Body of pancreas (tissue), 4 donors: Measurements from ENCODE around the gene SNX12. TPM values are rescaled to one million over a fixed set of nuclear protein-coding genes. Genes with fewer than 3 reads are reported as not detected.

Source experiments
- ATAC-seq: fragments of 150-250 bp; one replicate; pipeline ENCODE4 v1.9.1; 2016
- DNase-seq, 4 donors: peaks; one replicate each; pipeline ENCODE4 v3.0.0-alpha.2; 2019
- H3K27ac ChIP-seq, 4 donors: fragments of 200-600 bp; sonication (generic); 1 replicate in 3 of 4; 2 replicates in 1 of 4; pipeline versions ENCODE4 v1.5.1 to v1.6.1; 2016 to 2019; ENCODE audit warnings: mild to moderate bottlenecking in 1 of 4, mixed read lengths in 1 of 4, moderate library complexity in 1 of 4
- H3K27me3 ChIP-seq, 2 donors: fragments of 200-600 bp; sonication (generic); one replicate each; pipeline ENCODE4 v1.6.0; 2016; ENCODE audit warnings: mild to moderate bottlenecking in 1 of 2
- H3K36me3 ChIP-seq, 2 donors: fragments of 200-600 bp; sonication (generic); replicated peaks in 1 of 2; 2 replicates each; pipeline ENCODE4 v1.5.1; 2016; ENCODE audit warnings: low read depth in 2 of 2; ENCODE audit not compliant: insufficient read depth in 1 of 2
- H3K4me1 ChIP-seq: fragments of 200-600 bp; sonication (generic); one replicate; pipeline ENCODE4 v1.6.0; 2016
- H3K4me3 ChIP-seq, 2 donors: fragments of 200-600 bp; sonication (generic); 1 replicate in 1 of 2; 2 replicates in 1 of 2; pipeline ENCODE4 v1.5.1; 2016 to 2019
- H3K9me3 ChIP-seq, 3 donors: fragments of 200-600 bp; sonication (generic); 1 replicate in 2 of 3; 2 replicates in 1 of 3; pipeline ENCODE4 v1.5.1; 2016
- POLR2A ChIP-seq, 3 donors: fragments of 450-650 bp; IDR thresholded peaks; one replicate each; pipeline ENCODE4 v1.6.1; 2016; ENCODE audit warnings: antibody characterized with exemption in 3 of 3, mild to moderate bottlenecking in 2 of 3
- WGBS, 2 donors: methylation state at CpG; one replicate each; pipeline ENCODE4 v1.1.5; 2017; 5-methylcytosine and 5-hydroxymethylcytosine counted together
- intact Hi-C: fragments of 100-400 bp; cut with DNase I; formaldehyde crosslinking; loops from one replicate; pipeline ENCODE4 v1.15.1; 2023
- total RNA-seq, 2 donors: library from RNA; depleted of rRNA; stranded (reverse); fragments of >200 nt; gene quantifications; one replicate each; pipeline ENCODE4 v1.1.0, GENCODE V29; 2016
- TF ChIP-seq, protein P1 (sequence below), 7 experiments: fragments of 450-650 bp in 4 of 7; fragments of 200-600 bp in 3 of 7; sonication (generic) in 3 of 7; IDR thresholded peaks; one replicate each; pipeline ENCODE4 v1.5.1; 2016 to 2019; ENCODE audit warnings: antibody characterized with exemption in 7 of 7

SNX12 gene
- 10 to 100 TPM; 16.2 to 20.0 TPM for total RNA-seq

DNA sequence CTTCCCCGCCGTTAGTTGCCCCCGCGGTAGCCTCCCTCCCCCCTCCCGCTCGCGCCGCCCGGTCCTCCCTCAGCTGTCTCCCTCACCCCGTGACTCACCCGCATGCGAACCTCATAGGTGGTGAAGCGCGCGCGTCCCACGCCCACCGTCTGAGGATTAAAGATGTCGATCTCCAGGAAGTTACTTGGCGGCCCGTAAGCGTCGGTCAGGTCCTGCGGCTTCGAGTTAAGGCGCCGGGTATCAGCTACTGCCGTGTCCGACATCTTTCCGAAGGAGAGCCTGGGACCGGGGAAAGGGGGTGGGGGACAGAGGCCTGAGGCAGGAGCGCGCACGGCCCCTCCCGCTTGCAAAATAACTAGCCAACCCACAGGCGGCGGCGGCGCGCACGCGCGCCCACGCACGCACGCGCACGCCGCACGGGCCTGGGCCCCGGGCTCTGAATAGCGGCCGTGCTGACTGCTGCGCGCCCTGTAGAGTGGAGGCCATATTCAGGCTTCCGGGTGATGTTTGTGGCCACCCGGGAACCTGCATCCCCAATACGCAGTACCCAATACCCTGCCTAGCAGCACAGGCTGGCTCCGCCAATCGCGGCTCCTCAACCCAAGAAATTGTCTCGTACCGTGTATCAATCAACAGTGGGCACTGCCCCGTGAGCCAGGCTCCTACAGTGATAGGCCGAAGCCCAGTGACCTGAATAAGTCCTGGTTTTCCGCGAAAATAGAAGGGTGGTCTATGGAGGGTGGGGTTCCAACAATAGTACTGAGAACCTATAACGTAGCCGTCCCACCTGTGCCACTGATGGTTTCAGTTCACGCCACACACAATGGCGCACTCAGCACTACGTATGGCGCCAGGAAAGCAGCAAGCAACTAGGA, at the start of gene SNX12:
TSS of gene SNX12 (minus strand) at position 291 of the 875 bp plus-strand sequence. CDS start at position 263, 28 bp downstream.
- Histone ChIP-seq H3K4me1 (peaks cover 8% of the 10 kb centered on the region), H3K36me3 (no peaks in the 10 kb centered on the region), H3K4me3 (peak within 1 kb of the TSS; percentile 41 to 60), H3K9me3 (no peaks in the 10 kb centered on the region), H3K27me3 (no peaks in the 10 kb centered on the region), H3K27ac (peak within 1 kb of the TSS; percentile 11 to 89 (median 73))
- DNase-seq: peak; percentile 90 to 95 (median 94)
- TF ChIP-seq POLR2A (IDR thresholded peaks at IDR 0.05): peak in 2 of 3 donors; percentile 63 to 64
- TF ChIP-seq, protein P1, sequence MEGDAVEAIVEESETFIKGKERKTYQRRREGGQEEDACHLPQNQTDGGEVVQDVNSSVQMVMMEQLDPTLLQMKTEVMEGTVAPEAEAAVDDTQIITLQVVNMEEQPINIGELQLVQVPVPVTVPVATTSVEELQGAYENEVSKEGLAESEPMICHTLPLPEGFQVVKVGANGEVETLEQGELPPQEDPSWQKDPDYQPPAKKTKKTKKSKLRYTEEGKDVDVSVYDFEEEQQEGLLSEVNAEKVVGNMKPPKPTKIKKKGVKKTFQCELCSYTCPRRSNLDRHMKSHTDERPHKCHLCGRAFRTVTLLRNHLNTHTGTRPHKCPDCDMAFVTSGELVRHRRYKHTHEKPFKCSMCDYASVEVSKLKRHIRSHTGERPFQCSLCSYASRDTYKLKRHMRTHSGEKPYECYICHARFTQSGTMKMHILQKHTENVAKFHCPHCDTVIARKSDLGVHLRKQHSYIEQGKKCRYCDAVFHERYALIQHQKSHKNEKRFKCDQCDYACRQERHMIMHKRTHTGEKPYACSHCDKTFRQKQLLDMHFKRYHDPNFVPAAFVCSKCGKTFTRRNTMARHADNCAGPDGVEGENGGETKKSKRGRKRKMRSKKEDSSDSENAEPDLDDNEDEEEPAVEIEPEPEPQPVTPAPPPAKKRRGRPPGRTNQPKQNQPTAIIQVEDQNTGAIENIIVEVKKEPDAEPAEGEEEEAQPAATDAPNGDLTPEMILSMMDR (IDR thresholded peaks at IDR 0.05): peak in 4 of 7 experiments; percentile 72 to 98 (median 86)
- peak; percentile 99 for ATAC-seq
- WGBS, 2 donors: 0 to 1% methylated on average over 9 to 32 of the region's 73 CpGs
- intact Hi-C loops: loop anchor here (10.0 kb wide), 1 partner anchor 63 kb away; no protein-coding TSS in a partner anchor

DNA sequence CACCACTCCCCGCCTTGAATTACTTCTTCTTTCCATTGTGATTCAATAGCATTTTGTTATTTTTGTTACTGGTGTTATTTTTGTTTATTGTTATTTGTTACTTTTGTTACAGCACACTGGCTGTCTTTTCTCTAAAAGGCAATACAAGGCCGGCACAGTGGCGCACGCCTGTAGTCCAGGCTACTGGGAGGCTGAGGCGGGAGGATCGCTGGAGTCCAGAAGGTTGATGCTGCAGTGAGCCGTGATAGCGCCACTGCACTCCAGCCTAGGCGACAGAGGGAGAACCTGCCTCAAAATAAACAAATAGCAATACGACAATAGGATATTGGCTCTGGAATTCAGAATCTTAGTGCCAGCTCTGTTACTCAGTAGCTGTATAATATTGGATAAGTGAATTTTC, 49.2 kb upstream of the SNX12 start:
- Histone ChIP-seq H3K4me1 (peaks cover 14% of the 10 kb centered on the region), H3K36me3 (no peaks in the 10 kb centered on the region), H3K27ac (no peak overlapping the region), H3K27me3 (no peaks in the 10 kb centered on the region), H3K9me3 (no peaks in the 10 kb centered on the region), H3K4me3 (no peak overlapping the region)
- DNase-seq (no peak), ATAC-seq (no peak)
- TF ChIP-seq POLR2A (IDR thresholded peaks at IDR 0.05): no peak
- TF ChIP-seq, protein P1 (IDR thresholded peaks at IDR 0.05): no peak
- intact Hi-C loops: no loop called here
- 62 to 64% methylated on average over 10 of the region's 10 CpGs for WGBS, 2 donors

DNA sequence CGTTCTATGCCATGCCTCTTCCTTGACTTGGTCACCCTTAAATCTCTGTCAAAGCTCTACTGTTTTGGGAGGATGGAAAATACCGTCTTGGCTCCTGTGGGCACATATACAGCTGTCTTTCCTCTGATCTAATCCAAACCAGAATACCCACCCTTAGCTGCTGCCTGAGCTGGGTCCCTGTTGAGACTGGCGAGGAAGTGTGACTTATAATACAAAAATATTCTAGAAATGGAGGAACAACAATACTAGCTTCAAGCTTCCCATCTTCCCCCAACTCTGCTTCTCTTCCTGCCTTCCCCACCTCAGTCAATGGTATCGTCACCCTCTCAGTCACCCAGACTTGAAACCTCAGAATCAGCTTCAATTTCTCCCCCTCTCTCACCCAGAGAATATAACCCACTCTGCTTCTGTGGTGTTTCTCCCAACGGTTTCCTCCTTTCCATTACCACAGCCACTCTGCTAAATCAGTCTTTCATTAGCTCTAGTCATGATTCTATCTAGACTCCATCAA, 43.8 kb upstream of the SNX12 start:
- no peak for TF ChIP-seq POLR2A (IDR thresholded peaks at IDR 0.05)
- TF ChIP-seq, protein P1 (IDR thresholded peaks at IDR 0.05): no peak
- ATAC-seq (no peak), DNase-seq (no peak)
- Histone ChIP-seq H3K9me3 (no peaks in the 10 kb centered on the region), H3K4me3 (no peak overlapping the region), H3K36me3 (no peaks in the 10 kb centered on the region), H3K4me1 (no peaks in the 10 kb centered on the region), H3K27me3 (no peaks in the 10 kb centered on the region), H3K27ac (peak overlapping the region in 1 of 4 donors; percentile 21)
- 54 to 65% methylated on average over 5 of the region's 5 CpGs for WGBS, 2 donors
- intact Hi-C loops: no loop called here

DNA sequence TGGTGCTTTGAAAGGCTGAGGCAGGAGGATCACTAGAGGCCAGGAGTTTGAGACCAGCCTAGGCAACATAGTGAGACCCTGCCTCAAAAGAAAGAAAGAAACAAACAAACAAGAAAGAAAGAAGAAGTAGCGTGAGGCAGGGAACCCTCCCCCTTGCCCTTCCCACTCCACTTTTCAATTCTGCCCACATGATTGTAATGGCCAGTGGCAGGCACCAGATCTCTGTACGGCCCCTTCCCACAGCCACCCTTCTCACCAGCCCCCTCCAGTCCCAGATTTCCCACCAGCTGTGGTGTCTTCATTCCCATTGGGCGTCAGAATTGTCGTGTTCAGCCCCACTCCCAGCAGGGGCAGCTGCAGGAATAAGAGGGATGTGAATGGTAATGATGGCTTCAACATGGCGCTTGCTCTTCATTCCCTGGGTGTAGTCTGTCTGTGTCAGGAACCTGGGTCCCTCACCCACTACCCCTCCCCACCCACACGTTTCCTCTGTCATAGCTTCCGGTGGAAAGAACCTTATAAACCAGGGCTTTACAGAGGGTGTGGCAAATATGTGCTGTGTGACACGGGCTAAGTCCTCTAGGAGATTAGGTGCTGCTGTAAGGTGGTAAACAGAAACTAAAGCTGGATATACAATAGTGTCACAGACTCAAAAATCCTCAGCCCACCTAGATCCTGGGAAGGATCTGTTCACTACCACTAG, 43.2 kb upstream of the SNX12 start, which contains the start of gene IL2RG:
TSS of gene IL2RG (minus strand) at position 437 of the 703 bp plus-strand sequence. CDS start at position 399, 38 bp downstream.
- no peak within 1 kb of the TSS for H3K4me3 ChIP-seq
- DNase-seq: peak in 1 of 4 donors; percentile 28
- H3K4me1 ChIP-seq: no peaks in the 10 kb centered on the region
- TF ChIP-seq POLR2A (IDR thresholded peaks at IDR 0.05): peak in 1 of 3 donors; percentile 35
- TF ChIP-seq, protein P1 (IDR thresholded peaks at IDR 0.05): no peak
- 50 to 65% methylated on average over 7 to 8 of the region's 8 CpGs for WGBS, 2 donors
- H3K27ac ChIP-seq: peak within 1 kb of the TSS in 1 of 4 donors; percentile 21
- intact Hi-C loops: no loop called here
- no peaks in the 10 kb centered on the region for H3K27me3 ChIP-seq
- no peak for ATAC-seq
- H3K36me3 ChIP-seq: no peaks in the 10 kb centered on the region
- no peaks in the 10 kb centered on the region for H3K9me3 ChIP-seq
